ENCODE measurements around the gene TLK1.

TLK1 gene

GRCh38 chr2:171072164-171072563, 88.5 kb downstream of the TLK1 start:
- DNase-seq: no peak

GRCh38 chr2:171069286-171069956, 91.3 kb downstream of the TLK1 start:
- DNase-seq: no peak

- no peak for DNase-seq
Measured at GRCh38 chr2:171066110-171066509, 94.6 kb downstream of the TLK1 start.

- DNase-seq: no peak
Measured at GRCh38 chr2:171057575-171057974, 103.1 kb downstream of the TLK1 start.

- no peak for DNase-seq
Measured at GRCh38 chr2:171056307-171056706, 104.4 kb downstream of the TLK1 start.

- no peak for DNase-seq
Measured at GRCh38 chr2:171049691-171050090, 111.0 kb downstream of the TLK1 start.

- DNase-seq: no peak
Measured at GRCh38 chr2:171046048-171046560, 114.6 kb downstream of the TLK1 start.

- no peak for DNase-seq
Measured at GRCh38 chr2:171044416-171044815, 116.3 kb downstream of the TLK1 start.

GRCh38 chr2:171042253-171042969, 118.3 kb downstream of the TLK1 start:
- DNase-seq: no peak

- no peak for DNase-seq
Measured at GRCh38 chr2:171036532-171036931, 124.2 kb downstream of the TLK1 start.

GRCh38 chr2:171034315-171034714, 126.4 kb downstream of the TLK1 start:
- no peak for DNase-seq

- no peak for DNase-seq
Measured at GRCh38 chr2:171025214-171025613, 135.5 kb downstream of the TLK1 start.

- no peak for DNase-seq
Measured at GRCh38 chr2:171018522-171018921, 142.2 kb downstream of the TLK1 start.

GRCh38 chr2:171016125-171016524, 144.6 kb downstream of the TLK1 start:
- DNase-seq: no peak

GRCh38 chr2:171013851-171014250, 146.8 kb downstream of the TLK1 start:
- DNase-seq: no peak

- no peak for DNase-seq
Measured at GRCh38 chr2:171009386-171009785, 151.3 kb downstream of the TLK1 start.

- no peak for DNase-seq
Measured at GRCh38 chr2:171008550-171009205, 152.0 kb downstream of the TLK1 start.

GRCh38 chr2:171004833-171005232, 155.9 kb downstream of the TLK1 start:
- DNase-seq: no peak

GRCh38 chr2:171004363-171004762, 156.3 kb downstream of the TLK1 start:
- no peak for DNase-seq

- DNase-seq: no peak
Measured at GRCh38 chr2:170999654-171000053, 161.0 kb downstream of the TLK1 start.

GRCh38 chr2:170997893-170998597, 162.6 kb downstream of the TLK1 start:
- DNase-seq: no peak

- DNase-seq: no peak
Measured at GRCh38 chr2:170996316-170996715, 164.4 kb downstream of the TLK1 start.

Data from NK-92 treated with Interleukin-12 subunit alpha and Interleukin-12 subunit beta, amount 100 ng/mL, for 24 hours (cell line).